ENCODE data around the gene B3GNT3.
A peak's percentile ranks its signal among the peaks of the same experiment; 100 is the strongest.

The B3GNT3 gene, protein sequence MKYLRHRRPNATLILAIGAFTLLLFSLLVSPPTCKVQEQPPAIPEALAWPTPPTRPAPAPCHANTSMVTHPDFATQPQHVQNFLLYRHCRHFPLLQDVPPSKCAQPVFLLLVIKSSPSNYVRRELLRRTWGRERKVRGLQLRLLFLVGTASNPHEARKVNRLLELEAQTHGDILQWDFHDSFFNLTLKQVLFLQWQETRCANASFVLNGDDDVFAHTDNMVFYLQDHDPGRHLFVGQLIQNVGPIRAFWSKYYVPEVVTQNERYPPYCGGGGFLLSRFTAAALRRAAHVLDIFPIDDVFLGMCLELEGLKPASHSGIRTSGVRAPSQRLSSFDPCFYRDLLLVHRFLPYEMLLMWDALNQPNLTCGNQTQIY

DNA sequence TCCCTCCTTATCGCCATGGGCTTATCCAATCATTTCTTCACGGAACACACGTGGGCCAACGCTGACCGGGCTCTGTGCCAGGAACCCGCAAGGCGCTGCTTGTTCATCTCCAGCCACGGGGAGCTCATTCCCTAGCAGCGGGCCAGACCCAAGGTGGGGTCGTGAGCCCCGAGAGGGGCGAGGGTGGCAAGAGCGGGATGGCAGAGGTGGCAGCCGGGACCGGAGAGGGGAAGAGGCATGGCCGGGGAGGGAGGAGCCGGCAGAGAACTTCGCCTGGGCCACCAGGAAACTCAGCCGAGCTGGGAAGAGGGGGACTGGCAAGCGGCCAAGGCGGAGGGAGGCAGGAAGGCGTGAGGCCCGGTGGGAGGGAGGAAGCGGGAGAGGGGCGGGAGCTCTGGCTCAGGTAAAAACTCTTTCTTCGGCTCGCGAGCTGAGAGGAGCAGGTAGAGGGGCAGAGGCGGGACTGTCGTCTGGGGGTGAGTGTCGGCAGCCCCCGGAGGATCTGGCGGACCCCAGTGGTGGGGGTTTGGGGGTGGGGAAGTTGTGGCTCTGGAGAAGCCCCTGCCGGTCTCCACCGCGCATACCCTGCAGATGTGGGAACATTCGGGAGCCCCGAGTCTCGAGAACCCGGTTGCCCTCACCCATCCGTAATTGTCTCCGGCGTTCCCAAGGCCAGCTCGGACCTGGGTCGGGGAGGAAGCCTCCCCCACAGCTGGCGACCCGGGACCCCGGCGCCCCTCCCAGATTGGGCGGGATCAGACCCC is at the start of gene B3GNT3:
TSS of gene B3GNT3 (plus strand) at position 408 of the 764 bp plus-strand sequence. CDS start 12,670 bp downstream, outside the sequence.
- DNase-seq = peak; percentile 21

DNA sequence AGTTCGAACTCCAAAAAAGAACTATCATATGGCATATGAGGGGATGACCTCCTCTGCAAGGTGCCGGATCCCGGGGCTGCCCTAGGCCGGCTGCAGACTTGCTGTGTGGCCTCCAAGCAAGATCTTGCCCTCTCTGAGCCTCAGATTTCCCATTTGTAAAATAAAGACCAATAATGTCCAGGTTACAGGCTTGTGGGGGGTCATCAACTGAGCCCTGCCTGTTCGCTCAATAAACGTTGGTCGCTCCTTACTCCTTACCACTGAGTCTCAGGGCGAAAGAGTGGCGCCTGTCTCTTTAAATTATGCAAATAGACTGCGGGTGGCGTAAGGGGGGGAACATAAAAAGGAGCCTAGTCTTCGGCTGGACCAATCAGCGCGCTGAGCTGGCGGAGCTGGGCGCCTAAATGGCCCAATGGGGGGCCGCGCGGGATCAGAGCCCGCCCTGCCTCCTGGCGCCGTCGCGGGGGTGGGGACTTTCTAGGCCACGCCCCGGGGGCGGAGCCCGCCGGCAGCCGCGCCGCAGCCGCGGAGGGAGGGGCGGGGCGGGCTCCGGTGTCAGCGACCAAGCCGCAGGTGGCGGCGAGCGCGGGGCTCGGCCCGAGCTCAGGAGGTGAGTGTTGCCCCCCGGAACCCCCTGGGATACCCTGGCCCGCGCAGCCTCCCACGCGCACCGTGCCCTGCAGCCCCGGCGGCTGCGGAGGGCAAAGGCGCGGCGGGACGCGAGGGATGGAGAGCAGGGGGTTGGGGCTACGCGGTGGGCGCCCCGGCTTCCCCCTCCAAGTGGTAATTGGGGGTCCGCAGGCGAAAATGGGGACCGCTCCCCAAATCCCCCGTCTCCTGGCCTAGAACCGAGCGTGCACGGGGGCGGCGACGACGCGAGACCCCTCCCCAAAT is 47.5 kb upstream of the B3GNT3 start:
- peak; percentile 94 for DNase-seq

DNA sequence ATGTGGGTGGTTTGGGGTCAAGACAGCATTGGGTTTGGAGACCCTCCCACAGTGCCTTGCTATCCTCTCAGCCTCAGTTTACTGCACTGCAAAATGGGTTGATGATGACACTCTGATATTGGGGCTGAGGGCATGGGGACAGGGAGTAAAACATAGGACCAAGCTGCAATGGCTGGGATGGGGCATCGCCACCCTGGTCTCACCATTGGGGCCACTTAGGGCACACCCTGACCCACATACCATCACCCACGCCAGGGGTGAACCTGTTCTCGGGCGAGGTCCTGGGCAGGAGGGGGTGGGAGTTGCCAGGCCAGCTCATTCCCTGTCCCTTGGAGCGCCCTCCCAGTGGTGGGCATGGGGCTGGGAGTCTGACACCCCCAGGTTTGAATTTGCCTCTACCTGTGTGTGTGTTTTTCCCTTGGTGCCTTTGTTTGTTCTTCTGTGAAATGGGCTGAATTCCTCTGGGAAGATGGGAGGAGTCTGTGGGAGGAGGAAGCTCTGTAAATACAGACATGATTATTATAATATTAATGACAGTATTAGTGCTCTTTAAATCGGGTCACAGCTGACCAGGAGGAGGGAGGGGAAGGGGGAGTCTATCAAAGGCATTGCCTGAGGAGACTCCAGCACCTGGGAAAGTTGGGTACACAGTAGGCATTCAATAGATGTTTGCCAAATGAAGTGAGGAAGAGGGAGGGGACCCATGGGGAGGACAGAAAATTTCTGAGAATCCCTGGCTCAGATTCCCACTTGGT is 45.9 kb upstream of the B3GNT3 start:
- DNase-seq = no peak

DNA sequence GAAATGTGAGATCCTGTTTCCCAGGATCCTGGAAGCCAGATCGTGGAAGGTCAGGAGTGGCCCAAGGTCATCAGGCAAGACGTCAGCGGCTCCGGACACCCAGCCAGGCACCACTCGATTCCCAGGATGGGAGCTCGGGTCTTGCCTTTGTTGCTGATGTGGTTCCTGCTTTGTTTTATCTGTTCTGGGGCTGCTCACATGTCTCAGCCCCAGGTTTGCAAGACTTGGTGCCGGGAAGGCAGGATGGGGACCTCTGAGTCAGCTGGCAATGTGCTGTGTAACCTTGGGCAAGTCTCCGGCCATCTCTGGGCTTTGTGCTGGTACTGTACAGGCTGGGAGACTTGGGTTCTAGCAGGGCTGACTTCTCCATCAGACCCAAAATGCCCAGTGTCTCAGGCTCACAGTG is 45.0 kb upstream of the B3GNT3 start:
- no peak for DNase-seq

DNA sequence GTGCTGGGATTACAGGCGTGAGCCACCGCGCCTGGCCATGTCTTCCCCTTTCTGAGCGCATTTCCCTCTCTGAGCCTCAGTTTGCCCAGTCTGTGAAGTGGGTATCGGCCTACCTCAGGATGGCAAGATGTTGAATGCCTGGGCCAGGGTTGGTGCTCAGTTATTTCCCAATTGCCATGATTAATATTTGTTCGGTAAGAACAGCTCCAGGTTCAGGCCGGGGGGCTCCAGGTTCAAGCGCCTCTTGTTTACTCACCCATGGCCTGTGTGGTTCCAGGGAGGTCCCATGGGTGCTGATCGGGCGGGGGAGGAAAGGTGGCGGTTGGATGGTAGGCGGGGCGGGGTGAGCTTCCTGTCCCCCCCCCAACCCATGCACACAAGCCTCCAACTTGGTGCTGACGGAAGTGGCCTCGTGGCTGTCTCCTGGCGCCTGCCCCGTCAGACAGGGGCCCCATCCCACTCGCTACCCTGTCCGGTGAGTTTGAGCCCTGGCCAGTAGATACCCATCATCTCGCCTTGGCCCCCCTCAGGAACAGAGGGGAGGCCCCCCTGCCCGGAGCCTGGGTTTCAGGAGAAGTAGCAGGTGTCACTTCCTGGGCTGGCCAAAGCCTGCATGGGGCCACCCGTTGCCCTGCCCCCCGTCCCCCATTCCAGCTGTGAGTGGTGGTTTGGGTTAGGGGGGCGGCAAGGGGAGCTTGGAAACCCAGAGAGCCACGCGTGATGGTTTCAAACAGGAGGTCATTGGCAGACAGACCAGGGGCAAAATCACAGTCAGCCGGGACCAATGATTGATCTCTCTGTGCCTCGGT is 43.6 kb upstream of the B3GNT3 start, which contains the start of gene FCHO1:
TSS of gene FCHO1 (plus strand) at position 375 of the 809 bp plus-strand sequence. CDS start 3,688 bp downstream, outside the sequence.
- no peak for DNase-seq

DNA sequence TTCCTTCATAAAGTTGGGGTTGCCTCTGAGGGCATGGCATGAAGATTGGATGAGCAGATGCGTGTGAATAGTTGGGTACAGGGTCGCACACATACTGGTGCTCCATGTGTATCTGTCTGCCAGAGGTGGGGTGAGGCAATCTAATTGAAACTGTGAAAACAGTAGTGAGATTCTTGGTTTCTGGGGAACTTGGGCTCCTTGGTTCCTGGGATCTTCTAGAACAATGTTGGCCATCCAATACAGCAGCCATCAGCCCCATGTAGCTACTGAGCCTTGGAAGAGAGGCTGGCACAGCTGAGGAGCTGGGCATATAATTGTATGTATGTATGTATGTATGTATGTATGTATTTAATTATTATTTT is 43.0 kb upstream of the B3GNT3 start:
- no peak for DNase-seq

DNA sequence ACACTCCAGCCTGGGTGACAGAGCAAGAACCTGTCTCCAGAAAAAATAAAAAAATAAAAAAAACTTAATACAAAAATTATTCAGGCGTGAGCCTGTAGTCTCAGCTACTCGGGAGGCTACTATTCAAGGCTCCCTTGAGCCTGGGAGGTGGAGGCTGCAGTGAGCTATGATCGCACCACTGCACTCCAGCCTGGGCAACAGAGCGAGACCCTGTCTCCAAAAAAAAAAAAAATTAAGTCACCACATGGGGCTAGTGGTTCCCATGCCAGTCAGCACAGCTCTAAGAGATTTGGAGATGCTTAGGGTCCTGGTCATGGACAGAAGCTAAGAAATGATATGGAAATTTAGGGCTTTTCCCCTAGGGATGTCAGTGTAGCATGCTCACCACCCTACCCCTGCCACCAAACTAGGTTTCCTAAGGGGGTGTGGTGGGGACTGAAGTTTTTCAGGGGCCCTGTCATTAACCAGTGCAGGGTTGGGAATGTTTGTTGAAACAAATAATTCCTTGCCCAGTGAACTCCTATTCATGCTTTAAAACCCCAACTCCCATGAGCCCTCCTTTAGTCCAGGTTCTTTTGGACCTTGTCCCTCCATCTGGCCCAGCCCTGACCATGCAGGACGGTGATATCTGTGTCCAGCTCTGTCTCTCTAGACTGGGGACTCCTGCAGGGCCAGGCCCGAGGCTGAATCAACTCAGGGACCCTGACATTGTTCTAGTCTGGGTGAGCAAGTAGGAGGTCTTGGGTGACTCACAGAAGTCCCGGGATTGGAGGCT is 41.9 kb upstream of the B3GNT3 start:
- DNase-seq = no peak

DNA sequence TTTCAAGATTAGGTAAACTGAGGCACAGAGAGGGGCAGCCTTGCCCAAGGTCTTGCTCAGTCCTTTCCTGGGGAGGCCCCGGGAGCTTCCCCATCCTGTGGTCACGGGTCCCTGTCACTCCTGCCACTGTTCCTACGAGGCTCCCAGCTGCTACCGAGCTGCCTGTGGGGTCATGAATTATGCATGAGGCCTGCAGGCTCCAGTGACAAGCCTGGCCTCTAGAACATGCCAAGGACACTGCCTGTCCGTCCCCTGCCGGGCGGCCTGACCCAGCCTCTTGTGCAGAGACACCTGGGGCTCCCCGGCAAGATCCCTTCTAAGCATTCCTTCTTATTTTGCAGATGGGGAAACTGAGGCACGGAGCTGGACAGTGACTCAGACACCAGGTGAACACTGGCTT is 41.0 kb upstream of the B3GNT3 start:
- no peak for DNase-seq

DNA sequence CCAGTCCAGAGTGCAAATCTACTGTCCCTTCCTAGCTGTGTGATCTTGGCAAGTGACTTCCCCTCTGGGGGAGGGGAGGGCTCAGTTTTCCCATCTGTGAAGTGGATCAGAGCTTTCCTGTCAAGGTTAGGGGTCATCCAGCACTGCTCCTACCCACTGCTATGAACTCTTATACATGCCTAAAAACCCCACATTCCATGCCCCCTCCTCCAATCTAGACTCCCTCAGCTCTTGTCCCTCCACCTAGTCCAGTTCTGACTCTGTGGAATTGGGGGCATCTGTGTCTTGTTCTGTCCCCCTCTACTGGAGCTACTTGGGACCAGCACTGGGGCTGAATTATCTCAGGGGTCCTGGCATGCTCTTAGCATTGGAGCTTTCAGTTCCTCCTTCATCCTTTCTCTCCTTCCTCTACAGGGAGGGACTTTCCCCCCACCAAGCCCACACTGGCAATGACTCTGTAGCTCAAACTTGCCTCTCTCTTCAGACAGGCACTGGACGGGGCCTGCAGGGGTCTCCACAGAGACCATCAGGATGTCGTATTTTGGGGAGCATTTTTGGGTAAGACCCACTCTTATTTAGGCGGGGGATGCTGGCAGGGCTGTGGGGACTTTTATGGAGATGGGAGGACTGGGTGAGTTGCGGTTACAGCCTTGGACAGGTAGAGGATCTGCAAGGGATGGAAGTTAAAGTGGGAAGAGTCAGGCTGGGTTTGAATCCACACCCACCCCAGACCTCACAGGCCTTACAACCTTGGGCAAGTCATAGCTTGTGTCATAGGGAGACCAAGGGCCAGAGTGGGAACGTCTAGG is 40.1 kb upstream of the B3GNT3 start:
- DNase-seq = no peak

DNA sequence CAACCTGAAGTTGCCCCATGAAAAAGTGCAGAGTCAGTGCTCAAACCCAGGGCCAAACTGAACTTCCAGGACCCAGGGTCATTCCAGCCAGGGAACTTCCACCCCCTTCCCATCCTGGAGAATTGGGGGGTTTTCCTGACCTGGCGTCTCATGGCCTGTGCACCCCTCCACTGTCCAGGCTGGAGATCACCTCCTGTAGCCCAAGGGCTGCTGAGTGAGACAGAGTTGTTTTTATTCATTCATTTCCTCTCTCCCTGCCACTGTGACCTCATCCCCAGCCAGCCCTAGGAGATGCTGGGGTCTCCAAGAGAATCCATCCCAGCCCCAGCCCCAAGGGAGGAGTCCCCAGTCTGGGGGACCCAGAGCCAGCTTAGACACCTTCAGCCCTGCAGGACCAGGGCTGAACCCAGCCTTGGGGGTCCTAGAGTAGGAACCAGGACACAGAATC is 39.5 kb upstream of the B3GNT3 start:
- DNase-seq = no peak

DNA sequence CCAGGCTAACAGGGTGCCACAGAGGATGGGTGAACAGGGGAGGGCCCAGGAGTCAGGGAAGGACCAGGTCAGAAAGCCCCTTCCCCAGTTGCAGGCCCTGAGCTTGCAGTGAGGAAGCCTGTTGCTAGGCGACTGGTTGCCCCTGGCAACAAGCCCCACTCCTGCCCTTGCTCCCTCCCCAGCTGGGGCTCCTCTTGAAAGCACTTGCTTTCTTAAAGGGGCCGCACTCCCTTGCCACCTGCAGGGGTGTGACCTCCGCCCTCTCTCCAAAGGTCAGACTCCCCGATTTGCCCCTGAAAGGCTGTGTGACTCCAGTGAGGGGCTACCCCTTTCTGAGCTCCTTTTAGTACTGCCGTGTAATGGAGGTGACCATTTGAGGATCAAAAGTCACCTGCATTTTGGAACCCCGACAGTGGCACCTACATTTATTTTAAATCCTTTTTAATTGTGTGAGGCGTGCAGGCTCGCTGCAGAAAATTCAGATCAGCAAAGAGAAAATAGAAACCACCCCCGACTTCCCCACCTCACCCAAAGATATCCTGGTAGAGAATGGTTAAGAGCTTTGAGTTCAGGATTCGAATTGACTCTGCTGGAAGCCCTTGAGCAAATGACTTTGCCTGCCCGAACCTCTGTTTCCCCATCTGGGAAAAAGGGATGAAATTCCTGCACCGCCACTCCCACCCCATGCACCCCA is 38.8 kb upstream of the B3GNT3 start:
- DNase-seq = peak; percentile 41

DNA sequence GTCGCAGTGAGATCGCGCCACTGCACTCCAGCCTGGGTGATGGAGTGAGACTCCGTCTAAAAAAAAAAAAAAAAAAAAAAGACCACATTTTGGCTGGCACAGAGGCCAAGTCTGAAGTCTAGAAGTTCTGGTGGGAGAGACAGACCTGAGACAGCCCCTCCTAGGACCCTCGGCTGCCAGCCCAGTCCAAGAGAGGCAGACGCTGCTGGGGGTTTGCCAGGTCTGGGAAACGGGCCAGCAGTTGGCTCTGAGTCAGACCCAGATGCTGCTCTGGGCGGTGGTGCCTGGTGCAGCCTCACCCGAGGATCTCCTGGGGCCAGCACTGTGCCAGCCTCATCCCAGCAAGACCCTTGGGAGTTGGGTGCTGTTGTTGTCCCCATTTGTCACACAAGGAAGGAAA is 37.8 kb upstream of the B3GNT3 start:
- peak; percentile 43 for DNase-seq

DNA sequence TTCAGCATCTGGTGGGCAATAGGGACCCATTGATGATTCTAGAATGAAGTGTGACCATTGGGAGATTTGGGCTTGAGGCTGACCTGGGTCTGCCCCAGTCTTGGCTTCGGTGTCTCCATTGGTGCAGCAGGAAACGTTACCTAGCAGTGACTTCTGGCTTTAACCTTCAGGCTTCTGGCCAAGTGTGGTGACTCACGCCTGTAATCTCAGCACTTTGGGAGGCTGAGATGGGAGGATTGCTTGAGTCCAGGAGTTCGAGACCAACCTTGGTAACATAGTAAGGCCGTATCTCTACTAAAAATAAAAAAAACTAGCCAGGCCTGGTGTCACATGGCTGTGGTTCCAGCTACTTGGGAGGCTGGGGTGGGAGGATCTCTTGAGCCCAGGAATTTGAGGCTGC is 36.4 kb upstream of the B3GNT3 start:
- DNase-seq = no peak

DNA sequence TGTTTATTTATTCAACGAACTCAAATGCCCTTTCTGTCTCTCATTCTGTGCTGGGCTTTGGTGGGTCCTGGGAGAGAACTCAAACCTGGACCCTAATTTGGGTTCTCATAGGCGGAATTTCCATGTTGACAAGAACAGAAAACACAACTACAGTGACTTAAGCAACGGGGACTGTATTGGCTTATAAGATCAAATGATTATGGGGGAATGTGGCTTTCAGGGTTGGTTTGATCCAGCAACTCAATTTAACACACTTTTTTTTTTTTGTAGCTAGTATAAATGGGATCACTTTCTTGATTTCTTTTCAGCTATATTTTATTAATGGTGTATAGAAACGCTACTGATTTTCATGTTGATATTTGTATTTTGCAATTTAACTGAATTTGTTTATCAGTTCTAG is 33.8 kb upstream of the B3GNT3 start:
- DNase-seq = no peak

DNA sequence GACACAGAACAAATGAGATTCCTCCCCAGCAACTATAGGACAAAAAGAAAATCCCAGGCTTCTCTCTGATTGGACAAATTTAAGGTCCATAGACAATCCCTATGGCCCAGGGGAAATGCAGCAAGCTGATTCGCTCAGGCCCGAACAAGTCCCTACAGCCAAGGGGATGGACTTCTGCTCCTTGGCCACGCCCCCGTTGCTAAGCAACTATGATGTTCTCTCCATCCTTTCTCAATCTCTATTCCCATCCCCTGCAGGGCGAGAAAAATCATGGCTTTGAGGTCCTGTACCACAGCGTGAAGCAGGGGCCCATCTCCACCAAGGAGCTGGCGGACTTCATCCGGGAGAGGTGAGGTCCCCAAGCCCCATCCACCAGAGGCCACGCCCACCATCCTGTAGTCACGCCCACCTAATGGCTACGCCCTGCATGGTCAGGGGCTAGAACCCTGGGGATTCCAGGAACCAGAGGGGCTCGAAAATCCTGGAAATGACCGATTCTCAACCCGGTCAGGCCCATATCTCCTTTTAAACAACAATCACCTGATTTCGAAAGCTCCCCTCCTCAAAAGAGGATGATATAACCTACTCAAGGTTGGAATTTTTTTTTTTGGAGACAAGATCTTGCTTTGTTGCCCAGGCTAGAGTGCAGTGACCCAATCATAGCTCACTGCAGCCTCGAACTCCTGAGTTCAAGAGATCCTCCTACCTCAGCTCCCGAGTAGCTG is 32.3 kb upstream of the B3GNT3 start:
- peak; percentile 61 for DNase-seq

DNA sequence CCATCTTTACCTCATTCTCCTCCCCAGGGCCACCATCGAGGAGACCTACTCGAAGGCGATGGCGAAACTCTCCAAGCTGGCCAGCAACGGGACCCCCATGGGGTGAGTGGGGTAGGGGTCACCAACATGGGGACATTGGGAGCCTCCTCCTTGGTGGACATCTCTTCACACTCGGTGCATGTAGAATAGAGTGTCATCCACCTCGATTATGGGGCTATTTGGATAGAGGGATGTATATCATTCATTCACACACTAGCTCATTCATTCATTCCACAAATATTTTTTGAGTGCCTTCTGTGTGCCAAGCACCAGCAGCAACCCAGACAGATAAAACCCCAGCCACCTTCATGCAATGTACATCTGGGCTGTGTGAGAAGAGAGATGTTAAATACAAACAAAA is 30.6 kb upstream of the B3GNT3 start:
- DNase-seq = no peak

DNA sequence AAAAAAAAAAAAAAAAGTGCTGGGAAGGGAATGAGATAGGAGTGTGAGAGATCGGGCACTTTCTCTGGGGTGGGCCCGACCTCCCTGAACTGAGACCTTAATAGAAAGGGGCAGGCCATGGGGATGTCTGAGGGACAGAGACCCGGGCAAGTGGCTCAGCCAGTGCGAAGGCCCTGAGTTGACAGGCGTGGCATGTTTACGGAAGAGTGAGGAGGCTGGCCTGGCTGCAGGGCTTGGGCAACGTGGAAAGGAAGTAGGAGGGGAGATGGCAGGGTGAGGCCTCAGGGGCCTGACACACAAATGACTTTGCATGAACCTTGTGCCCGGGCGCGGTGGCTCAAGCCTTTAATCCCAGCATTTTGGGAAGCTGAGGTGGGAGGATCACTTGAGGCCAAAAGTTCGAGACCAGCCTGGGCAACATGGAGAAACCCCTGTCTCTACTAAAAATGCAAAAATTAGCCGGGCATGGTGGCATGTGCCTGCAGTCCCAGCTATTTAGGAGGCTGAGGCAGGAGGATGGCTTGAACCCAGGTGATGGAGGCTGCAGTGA is 29.8 kb upstream of the B3GNT3 start:
- no peak for DNase-seq

DNA sequence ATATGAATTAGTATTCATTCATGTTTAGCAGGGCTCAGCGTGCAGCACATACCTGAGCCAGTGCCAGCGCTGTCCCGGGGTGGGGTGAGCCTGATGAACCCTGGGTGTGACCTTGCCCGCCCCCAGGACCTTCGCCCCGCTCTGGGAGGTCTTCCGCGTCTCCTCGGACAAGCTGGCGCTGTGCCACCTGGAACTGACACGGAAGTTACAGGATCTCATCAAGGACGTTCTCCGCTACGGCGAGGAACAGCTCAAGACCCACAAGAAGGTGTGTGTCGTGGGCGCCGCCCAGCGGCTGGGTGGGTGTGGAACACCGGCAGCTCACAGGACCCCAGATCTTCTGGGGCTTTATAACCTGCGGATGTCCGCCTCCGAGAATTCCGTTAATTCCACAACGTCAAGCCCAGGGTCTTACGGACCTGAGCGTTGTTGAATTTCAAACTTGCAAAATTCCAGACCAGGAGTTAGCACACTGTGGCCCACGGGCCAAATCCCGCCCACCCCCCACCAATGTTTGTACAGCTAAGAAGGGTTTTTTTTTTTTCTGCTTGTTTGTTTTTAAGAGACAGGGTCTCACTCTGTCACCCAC is 28.3 kb upstream of the B3GNT3 start:
- peak; percentile 76 for DNase-seq
